ENCODE results near the gene LMTK3. TPM values are rescaled to one million over a fixed set of nuclear protein-coding genes. Genes with fewer than 3 reads are reported as not detected.
A peak's percentile ranks its signal among the peaks of the same experiment; 100 is the strongest.

Gene LMTK3
- total and polyA plus RNA-seq, 2 of the 4 experiments (the other 2 are of a cell fraction), result 0.18 to 0.87 TPM

DNA sequence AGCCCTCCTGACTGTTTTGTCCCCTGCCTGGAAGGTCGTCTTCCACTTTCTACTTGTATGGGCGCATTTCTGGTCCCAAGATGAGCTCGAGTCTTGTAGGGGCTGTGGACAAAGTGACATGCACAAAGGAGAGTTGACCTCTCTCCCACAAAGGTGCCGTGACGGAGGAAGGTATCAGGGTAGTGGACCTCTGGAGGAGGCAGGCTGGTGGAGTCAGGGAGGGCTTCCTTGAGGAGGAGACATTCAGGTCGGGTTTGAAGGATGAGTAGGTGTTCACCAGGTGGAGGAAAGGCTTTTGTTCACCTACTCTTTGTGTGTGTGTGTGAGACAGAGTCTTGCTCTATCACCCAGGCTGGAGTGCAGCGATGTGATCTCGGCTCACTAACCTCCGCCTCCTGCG, 40.8 kb downstream of the LMTK3 start:
- Histone ChIP-seq H3K27ac (ENCODE audit: insufficient read depth, low read length) (no peak overlapping the region), H3K14ac (replicated peaks; ENCODE audit: low read depth, low read length) (no peak overlapping the region), H3K23ac (ENCODE audit: low read depth, low read length) (no peak overlapping the region), H3K9me1 (ENCODE audit: insufficient read depth, low read length) (peaks cover 15% of the 10 kb centered on the region), H4K8ac (ENCODE audit: low read depth in 2 of 2, low read length in 2 of 2) (no peak overlapping the region), H4K5ac (ENCODE audit: low read depth, low read length) (no peak overlapping the region), H2AK5ac (ENCODE audit: low read depth, low read length) (no peak overlapping the region; the same call in 1 of the 2 replicates), H3K18ac (ENCODE audit: low read depth, low read length) (no peak overlapping the region), H2BK120ac (ENCODE audit: low read depth, low read length) (no peak overlapping the region), H2BK15ac (ENCODE audit: low read depth, low read length) (no peak overlapping the region), H3K56ac (ENCODE audit: extremely low read depth, insufficient read depth, low read length) (no peak overlapping the region), H4K20me1 (ENCODE audit: insufficient read depth, low read length) (peaks cover 50% of the 10 kb centered on the region), H3K9me3 (ENCODE audit: control insufficient read depth, insufficient read depth, low read length) (no peaks in the 10 kb centered on the region), H2BK5ac (ENCODE audit: low read depth, low read length, poor library complexity, severe bottlenecking) (no peak overlapping the region), H3K4me2 (ENCODE audit: low read depth, low read length) (no peak overlapping the region), H3K4me3 (ENCODE audit: insufficient read depth, low read depth, low read length) (no peak overlapping the region), H3K79me1 (ENCODE audit: low read depth in 1 of 2, low read length in 2 of 2) (peaks cover 27 to 61% of the 10 kb centered on the region in 2 experiments), H4K91ac (ENCODE audit: insufficient read depth, low read depth, low read length) (no peak overlapping the region), H3K36me3 (ENCODE audit: control insufficient read depth, insufficient read depth, low read length) (peaks cover 56% of the 10 kb centered on the region), H3K4me1 (ENCODE audit: control insufficient read depth, insufficient read depth, low read length) (no peaks in the 10 kb centered on the region; the same call in 1 of the 2 replicates), H3K4ac (ENCODE audit: low read depth, low read length) (no peak overlapping the region), H3K27me3 (ENCODE audit: control insufficient read depth, insufficient read depth, low read length) (no peaks in the 10 kb centered on the region), H2BK20ac (ENCODE audit: low read depth, low read length) (no peak overlapping the region), H2AFZ (replicated peaks; ENCODE audit: low read length, poor library complexity) (no peak overlapping the region), H2AK9ac (replicated peaks; ENCODE audit: low read depth, low read length, poor library complexity) (peak overlapping the region; percentile 56), H3K9ac (ENCODE audit: low read depth, low read length) (no peak overlapping the region)
- ATAC-seq (ENCODE audit: low read depth), result no peak
- no peak for TF ChIP-seq MAZ (IDR thresholded peaks at IDR 0.05; ENCODE audit: borderline replicate concordance, low read depth, low read length)
- no peak for TF ChIP-seq FOS (IDR thresholded peaks at IDR 0.05; ENCODE audit: low read depth, low read length)
- no peak for TF ChIP-seq BHLHE40 (IDR thresholded peaks at IDR 0.05; ENCODE audit: low read depth, low read length)
- no peak for TF ChIP-seq CHD1 (IDR thresholded peaks at IDR 0.05; ENCODE audit: low read depth, low read length)
- TF ChIP-seq, protein P1, sequence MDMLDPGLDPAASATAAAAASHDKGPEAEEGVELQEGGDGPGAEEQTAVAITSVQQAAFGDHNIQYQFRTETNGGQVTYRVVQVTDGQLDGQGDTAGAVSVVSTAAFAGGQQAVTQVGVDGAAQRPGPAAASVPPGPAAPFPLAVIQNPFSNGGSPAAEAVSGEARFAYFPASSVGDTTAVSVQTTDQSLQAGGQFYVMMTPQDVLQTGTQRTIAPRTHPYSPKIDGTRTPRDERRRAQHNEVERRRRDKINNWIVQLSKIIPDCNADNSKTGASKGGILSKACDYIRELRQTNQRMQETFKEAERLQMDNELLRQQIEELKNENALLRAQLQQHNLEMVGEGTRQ (IDR thresholded peaks at IDR 0.05; ENCODE audit: low read depth, low read length), result no peak
- TF ChIP-seq MAFK (IDR thresholded peaks at IDR 0.05; ENCODE audit: low read depth, low read length), result no peak
- TF ChIP-seq NFE2L2 (IDR thresholded peaks at IDR 0.05; ENCODE audit: low read depth, low read length), result no peak
- TF ChIP-seq SMC3 (IDR thresholded peaks at IDR 0.05; ENCODE audit: low read depth, low read length), result no peak
- TF ChIP-seq POLR2A (IDR thresholded peaks at IDR 0.05; ENCODE audit: low read depth, low read length), result no peak
- TF ChIP-seq, protein P2, sequence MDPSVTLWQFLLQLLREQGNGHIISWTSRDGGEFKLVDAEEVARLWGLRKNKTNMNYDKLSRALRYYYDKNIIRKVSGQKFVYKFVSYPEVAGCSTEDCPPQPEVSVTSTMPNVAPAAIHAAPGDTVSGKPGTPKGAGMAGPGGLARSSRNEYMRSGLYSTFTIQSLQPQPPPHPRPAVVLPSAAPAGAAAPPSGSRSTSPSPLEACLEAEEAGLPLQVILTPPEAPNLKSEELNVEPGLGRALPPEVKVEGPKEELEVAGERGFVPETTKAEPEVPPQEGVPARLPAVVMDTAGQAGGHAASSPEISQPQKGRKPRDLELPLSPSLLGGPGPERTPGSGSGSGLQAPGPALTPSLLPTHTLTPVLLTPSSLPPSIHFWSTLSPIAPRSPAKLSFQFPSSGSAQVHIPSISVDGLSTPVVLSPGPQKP (IDR thresholded peaks at IDR 0.05; ENCODE audit: borderline replicate concordance, low read depth, low read length), result no peak
- WGBS, 2 experiments (ENCODE audit: extremely low coverage in 2 of 2, insufficient read length in 1 of 2), result no CpG with 5 or more reads among the region's 10 CpGs
- no peak for DNase-seq
- dilution Hi-C loops (cut with HindIII; ENCODE audit: low sequenced_read_pairs, unreplicated experiment) (no loop called here), intact Hi-C loops (cut with micrococcal nuclease) (no loop called here), in situ Hi-C loops (cut with MboI; ENCODE audit: low sequenced_read_pairs) (no loop called here)
- ChIA-PET POLR2A (ENCODE audit: unreplicated experiment) (no interaction called here), CTCF (no interaction called here)
- BruUV-seq (replicated peaks), result no TSS peak

Data from IMR-90 (cell line).